Measurements from ENCODE around the gene CHMP5.

CHMP5 gene

DNA sequence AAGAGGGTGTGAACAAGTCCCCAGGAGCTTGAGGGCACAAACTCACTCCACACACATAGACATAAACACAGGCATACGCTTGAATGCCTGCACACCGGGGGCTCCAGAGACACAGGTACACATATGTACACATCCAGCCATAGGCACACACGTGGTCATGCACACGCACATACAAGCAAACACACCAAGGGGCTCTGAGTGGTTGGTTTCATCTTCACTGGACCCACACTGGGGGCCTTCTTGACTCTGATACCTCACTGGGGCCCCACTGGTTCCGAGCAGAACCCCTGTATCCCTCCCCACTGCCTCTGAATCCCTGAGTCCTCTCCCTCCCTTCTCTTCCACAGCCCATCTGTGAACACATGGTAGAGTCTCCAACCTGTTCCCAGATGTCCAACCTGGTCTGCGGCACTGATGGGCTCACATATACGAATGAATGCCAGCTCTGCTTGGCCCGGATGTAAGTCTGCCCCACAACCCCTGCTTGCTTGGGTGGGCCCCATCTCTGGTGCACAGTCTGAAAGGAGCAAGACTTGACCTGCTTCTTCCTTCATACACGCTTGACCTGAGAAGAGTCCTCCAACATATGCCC, 18.5 kb upstream of the CHMP5 start:
- H3K4me1 ChIP-seq = no peaks in the 10 kb centered on the region
- no peaks in the 10 kb centered on the region for H3K27me3 ChIP-seq
- H3K9me3 ChIP-seq = no peaks in the 10 kb centered on the region
- DNase-seq = no peak
- no peak for TF ChIP-seq CTCF (IDR thresholded peaks at IDR 0.05; ENCODE audit: low read depth, low read length)
- peaks cover 4% of the 10 kb centered on the region for H3K36me3 ChIP-seq
- H3K4me3 ChIP-seq (ENCODE audit: low read depth, low read length) = no peak overlapping the region

DNA sequence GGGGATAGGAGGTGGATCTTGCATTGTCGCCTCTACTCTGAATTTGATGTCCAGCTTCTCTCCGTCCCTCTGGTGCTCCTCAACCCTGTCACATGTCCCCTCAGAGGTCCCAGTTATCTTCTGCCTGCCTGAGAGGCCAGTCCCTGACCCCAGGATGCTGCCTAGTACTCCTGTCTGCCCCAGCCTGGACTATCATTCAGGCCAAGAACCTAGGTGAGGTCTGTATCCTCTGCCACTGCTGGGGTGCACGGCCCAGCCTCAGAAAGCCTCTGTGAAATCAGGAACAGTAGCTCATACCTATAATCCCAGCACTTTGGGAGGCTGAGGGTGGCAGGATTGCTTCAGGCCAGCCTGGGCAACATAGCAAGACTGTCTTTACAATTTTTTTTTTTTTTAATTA, 16.2 kb upstream of the CHMP5 start:
- H3K27me3 ChIP-seq = no peaks in the 10 kb centered on the region
- no peak for DNase-seq
- no peaks in the 10 kb centered on the region for H3K4me1 ChIP-seq
- H3K9me3 ChIP-seq = no peaks in the 10 kb centered on the region
- TF ChIP-seq CTCF (IDR thresholded peaks at IDR 0.05; ENCODE audit: low read depth, low read length) = no peak
- H3K4me3 ChIP-seq (ENCODE audit: low read depth, low read length) = no peak overlapping the region
- H3K36me3 ChIP-seq = peaks cover 11% of the 10 kb centered on the region

GRCh38 chr9:33249087-33249658, 15.7 kb upstream of the CHMP5 start:
- Histone ChIP-seq H3K4me3 (ENCODE audit: low read depth, low read length) (no peak overlapping the region), H3K36me3 (peaks cover 16% of the 10 kb centered on the region), H3K4me1 (no peaks in the 10 kb centered on the region), H3K9me3 (no peaks in the 10 kb centered on the region), H3K27me3 (no peaks in the 10 kb centered on the region)
- TF ChIP-seq CTCF (IDR thresholded peaks at IDR 0.05; ENCODE audit: low read depth, low read length) = no peak; the same call in 1 of the 2 replicates
- no peak for DNase-seq

- Histone ChIP-seq H3K4me1 (no peaks in the 10 kb centered on the region), H3K4me3 (ENCODE audit: low read depth, low read length) (no peak overlapping the region), H3K27me3 (no peaks in the 10 kb centered on the region), H3K9me3 (no peaks in the 10 kb centered on the region), H3K36me3 (peaks cover 24% of the 10 kb centered on the region)
- no peak for DNase-seq
- TF ChIP-seq CTCF (IDR thresholded peaks at IDR 0.05; ENCODE audit: low read depth, low read length) = no peak
Observed at GRCh38 chr9:33249983-33250382, 14.9 kb upstream of the CHMP5 start.

DNA sequence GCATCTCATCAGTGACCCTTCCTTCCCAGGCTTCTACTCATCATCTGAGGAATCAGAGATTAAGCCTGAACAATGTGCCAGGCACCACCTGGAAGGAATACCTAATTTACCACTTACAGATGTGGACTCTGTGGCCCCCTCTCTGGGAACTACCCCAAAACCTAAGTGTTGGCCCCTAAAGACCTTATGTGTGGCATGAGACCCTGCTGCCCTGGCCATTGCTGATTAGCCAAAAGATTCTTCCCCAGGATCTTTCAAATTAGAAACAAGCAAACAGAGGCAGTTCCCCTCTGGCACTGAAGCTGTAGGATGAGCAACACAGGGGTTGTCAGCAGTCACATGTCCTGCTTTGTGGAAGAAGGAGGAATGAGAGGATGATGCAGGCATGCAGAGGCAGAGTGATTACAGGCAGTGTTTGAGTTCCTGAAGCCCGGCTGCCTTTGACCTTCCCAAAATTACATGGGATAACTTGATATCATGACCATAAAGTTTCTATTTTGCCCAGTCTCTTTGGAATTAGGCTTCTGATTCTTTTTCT, 14.3 kb upstream of the CHMP5 start:
- peaks cover 29% of the 10 kb centered on the region for H3K36me3 ChIP-seq
- no peak overlapping the region for H3K4me3 ChIP-seq (ENCODE audit: low read depth, low read length)
- no peak for DNase-seq

More for the DNA sequence above, 14.3 kb upstream of the CHMP5 start:
- TF ChIP-seq CTCF (IDR thresholded peaks at IDR 0.05; ENCODE audit: low read depth, low read length) = no peak
- Histone ChIP-seq H3K9me3 (no peaks in the 10 kb centered on the region), H3K4me1 (no peaks in the 10 kb centered on the region), H3K27me3 (no peaks in the 10 kb centered on the region)
